Stimulated activated CD8-positive, alpha-beta memory T cell treated with anti-CD3 and anti-CD28 coated beads, Interleukin-4, amount 100 ng/mL, for 4 hours (primary cell): ENCODE results near the gene ACADM.
"Not testable (repeated sequence)": the region's sequence is repeated elsewhere in the genome, so short reads cannot be mapped to it uniquely, and the experiment has no call there.

Experiments
- DNase-seq, 2 donors: peaks; one replicate each; pipeline ENCODE4 v3.0.0-alpha.2; 2020; ENCODE audit warnings: low read depth in 2 of 2, low spot score in 1 of 2

ACADM gene

GRCh38 chr1:75794382-75794781 lies 69.9 kb downstream of the ACADM start:
- DNase-seq: no peak

- no peak for DNase-seq
Measured at GRCh38 chr1:75795703-75796193, 71.2 kb downstream of the ACADM start.

DNA sequence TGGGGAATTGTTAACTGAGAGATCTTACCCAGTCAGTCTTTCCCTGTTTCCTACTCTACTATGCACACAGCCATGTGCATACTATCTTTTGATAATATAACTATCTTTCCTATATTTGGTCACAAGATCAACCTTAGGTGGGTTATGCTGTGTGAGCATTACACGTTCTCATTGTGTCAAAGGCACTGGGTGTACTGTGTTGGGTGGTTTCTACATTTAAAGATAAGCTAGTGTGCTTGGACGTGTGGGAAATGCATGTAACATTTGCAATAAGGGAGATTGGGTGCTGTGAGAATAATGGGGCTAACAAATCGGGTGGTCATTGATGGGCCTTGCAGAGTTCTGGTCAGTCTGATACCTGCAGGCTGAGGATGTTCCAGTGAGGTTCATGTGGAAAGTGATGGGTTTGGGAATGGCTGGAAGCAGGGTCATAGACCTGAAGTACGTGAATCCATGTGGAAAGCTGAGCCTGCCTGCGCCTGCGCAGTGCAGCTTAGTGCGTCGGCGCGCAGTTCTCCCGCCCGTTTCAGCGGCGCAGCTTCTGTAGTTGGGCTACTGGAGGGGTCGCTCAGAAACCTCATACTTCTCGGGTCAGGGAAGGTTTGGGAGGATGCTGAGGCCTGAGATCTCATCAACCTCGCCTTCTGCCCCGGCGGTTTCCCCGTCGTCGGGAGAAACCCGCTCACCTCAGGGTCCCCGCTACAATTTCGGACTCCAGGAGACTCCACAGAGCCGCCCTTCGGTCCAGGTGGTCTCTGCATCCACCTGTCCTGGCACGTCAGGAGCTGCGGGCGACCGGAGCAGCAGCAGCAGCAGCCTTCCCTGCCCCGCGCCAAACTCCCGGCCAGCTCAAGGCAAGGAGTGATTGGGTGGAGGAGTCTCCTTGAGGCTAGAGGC lies 72.1 kb downstream of the ACADM start, which contains the start of gene MSH4:
Gene MSH4 (plus strand): TSS at position 507 of the 897 bp plus-strand sequence. CDS start 104 bp downstream, at position 611.
- DNase-seq: no peak

DNA sequence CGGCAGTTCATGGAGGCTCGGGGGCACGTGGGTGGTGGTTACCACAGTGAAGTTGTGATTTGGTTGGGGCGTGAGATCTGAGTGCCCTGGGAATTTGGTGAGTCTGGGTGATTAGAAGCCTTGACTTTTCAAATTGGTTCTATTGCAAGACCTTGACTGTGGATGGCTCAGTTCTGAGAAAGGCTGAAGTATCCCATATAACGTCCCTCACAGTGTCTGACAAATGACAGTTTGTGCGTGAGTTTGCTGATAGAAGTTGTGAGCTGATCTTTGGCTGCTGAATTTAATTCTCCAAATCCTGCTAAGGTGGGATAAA lies 72.7 kb downstream of the ACADM start:
- no peak for DNase-seq

GRCh38 chr1:75797606-75798216 lies 73.2 kb downstream of the ACADM start:
- DNase-seq: no peak

DNA sequence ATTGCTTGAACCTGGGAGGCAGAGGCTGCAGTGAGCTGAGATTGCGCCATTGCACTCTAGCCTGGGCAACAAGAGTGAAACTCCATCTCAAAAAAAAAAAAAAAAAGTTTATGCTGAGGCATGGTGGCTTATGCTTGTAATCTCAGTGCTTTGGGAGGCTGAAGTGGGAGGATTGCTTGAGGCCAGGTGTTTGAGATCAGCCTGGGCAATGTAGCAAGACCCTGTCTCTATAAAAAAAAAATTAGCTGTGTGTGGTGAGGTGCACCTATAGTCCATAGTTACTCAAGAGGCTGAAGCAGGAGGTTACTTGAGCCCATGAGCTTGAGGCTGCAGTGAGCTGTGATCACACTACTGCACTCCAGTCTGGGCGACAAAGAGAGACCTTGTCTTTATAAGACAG lies 77.0 kb downstream of the ACADM start:
- DNase-seq: not testable (repeated sequence)

DNA sequence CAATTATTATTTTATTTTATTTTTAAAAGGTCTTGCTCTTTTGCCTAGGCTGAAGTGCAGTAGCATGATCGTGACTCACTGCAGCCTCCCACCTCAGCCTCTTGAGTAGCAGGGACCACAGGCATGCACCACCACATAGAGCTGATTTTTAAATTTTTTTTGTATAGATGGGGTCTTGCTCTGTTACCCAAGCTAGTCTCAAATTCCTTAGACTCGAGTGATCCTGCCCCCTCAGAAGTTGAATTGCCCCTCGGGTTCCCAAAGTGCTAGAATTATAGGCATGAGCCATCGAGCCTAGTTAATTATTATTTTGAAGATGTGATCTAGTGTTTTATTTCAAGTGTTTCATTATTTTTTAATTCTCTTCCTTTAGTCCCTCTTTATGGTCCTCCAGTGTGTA lies 84.4 kb downstream of the ACADM start:
- no peak for DNase-seq

DNA sequence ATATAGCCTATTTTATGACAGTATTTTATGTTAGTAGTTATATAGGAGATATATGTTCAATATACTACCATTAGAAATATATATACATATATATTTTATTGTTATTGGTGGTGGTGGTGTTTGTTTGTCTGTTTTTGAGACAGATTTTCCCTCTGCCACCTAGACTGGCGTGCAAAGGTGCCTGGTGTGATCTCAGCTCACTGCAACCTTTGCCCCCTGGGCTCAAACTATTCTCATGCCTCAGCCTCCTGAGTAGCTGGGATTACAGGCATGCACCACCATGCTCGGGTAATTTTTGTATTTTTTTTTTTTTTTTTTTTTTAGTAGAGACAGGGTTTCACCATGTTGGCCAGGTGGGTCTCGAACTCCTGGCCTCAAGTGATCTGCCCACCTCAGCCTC lies 85.6 kb downstream of the ACADM start:
- DNase-seq: not testable (repeated sequence)

- DNase-seq: no peak
Measured at GRCh38 chr1:75811211-75811981, 86.9 kb downstream of the ACADM start.

- DNase-seq: no peak
Measured at GRCh38 chr1:75812065-75812464, 87.6 kb downstream of the ACADM start.
